HG03066 (cell line): ENCODE measurements around the gene CCDC142.

Experiments used
- ATAC-seq: cut with Tn5 transposase; IDR thresholded peaks from one replicate; pipeline ENCODE4 v1.9.1; 2021; ENCODE audit warnings: low read depth; ENCODE audit not compliant: unreplicated experiment

Gene CCDC142

GRCh38 chr2:74482801-74483674 lies at the start of gene CCDC142, which contains the start of gene TTC31:
TSS of gene CCDC142 (minus strand) at chr2:74482998. CDS start at chr2:74482837, 161 bp downstream.
TSS of gene TTC31 (plus strand) at chr2:74483081. CDS start at chr2:74483096, 15 bp downstream.
- peak; percentile 89 for ATAC-seq

GRCh38 chr2:74532222-74532621 lies 49.4 kb upstream of the CCDC142 start:
- no peak for ATAC-seq

DNA sequence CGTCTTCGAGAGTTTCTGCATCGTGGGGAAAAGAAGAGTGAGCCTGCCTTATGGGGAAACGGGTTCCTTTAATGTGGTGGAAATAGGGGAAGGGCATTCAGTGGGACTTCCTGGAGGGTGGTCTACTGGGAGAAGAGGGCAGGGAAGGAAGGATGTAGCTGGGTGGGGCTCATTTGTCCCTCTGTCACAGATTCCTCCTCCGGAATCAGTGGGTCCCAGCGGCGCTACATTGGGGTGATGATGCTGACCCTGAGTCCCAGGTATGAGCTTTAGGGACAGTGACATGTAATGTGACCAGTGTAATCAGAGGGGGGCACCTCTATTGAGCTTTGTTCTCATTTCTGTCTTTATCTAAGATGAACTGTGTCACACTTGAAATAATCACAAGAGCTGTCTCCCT lies 48.9 kb upstream of the CCDC142 start:
- ATAC-seq, result no peak

DNA sequence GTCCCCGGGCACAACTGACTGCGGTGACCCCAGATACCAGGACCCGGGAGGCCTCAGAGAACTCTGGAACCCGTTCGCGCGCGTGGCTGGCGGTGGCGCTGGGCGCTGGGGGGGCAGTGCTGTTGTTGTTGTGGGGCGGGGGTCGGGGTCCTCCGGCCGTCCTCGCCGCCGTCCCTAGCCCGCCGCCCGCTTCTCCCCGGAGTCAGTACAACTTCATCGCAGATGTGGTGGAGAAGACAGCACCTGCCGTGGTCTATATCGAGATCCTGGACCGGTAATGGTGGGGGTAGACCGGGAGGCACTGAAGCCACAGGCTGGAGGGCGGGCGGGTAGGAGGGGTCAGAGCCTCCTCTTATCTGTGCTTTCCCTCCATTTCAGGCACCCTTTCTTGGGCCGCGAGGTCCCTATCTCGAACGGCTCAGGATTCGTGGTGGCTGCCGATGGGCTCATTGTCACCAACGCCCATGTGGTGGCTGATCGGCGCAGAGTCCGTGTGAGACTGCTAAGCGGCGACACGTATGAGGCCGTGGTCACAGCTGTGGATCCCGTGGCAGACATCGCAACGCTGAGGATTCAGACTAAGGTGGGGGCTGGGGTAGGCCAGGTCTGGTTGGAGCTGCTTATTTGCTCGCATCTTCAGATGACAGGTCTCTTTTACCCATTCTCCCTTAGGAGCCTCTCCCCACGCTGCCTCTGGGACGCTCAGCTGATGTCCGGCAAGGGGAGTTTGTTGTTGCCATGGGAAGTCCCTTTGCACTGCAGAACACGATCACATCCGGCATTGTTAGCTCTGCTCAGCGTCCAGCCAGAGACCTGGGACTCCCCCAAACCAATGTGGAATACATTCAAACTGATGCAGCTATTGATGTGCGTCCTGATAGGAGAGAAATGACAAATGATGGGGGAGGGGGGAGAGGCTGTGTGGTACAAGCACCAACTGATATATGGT lies 47.7 kb upstream of the CCDC142 start:
- ATAC-seq, result peak; percentile 23

- peak; percentile 82 for ATAC-seq
Measured at GRCh38 chr2:74529357-74530238, 46.8 kb upstream of the CCDC142 start, which contains the start of the genes AUP1 and HTRA2. TSS of gene AUP1 (minus strand) at chr2:74529706. CDS start at chr2:74529629, 77 bp downstream. TSS of gene HTRA2 (plus strand) at chr2:74529933. CDS start at chr2:74530007, 74 bp downstream.

DNA sequence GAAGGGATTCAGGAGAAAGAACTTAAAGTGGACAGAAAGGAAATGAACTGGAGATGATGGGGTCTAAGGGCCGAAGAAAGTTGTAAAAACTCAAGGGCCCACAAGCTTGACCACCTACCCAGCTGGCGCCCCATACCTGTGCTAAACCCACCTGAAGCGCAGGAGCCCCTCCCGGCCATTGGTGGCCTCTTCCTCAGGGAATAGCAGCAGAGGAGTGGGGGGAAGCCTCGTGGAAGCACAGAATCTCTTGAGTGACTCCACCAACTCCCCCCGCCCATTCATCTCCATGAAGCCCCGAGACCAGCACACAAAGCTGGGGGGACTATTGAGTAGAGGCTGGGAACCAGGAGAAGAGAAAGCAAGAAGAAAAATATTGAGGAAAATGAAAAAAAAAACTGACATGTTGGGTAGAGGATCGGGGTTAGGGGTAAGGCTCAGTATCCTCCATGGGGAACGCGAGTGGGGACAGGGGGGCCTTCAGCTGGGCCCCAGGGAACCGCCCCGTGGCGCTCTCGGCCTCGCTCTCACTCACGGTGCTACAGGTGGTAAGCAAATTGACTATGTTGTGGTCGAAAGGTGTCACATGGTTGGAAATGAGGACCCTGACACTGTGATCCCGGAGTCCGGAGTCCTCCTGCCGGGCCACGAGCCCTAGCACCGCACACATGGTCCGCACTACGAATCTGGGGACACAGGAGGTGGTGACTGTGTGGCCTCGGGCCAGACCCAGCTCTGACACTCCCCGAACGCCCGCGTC lies 46.0 kb upstream of the CCDC142 start:
- ATAC-seq, result peak; percentile 3

- ATAC-seq, result no peak
Measured at GRCh38 chr2:74527741-74528140, 44.9 kb upstream of the CCDC142 start.

DNA sequence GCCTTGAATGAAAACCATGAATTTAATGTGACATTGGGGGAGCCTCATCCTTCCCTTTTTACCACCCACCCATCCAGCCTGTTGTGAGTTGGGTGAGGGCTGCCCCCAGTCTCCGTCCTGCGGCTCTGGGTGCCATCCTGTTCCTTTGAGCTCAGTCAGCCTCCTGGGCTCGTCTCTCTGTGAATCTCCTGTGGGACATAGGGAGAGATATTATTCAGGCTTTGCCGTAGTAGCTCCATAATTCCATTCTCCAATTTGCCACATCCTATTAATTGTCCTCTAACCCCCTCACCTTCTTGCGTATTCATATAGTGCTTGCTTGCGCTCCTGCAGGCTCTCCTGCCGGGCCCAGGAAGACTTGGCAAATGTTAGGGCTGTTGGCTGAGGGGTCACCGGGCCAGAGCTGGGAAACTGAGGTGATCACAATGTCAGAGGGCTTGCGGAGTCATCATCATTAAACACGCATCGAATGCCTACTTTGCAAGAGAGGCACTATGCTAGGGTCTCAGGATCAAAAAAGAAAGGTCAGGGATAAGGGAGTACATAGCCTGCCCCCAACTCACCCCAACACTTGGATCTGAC lies 43.9 kb upstream of the CCDC142 start:
- ATAC-seq, result no peak

DNA sequence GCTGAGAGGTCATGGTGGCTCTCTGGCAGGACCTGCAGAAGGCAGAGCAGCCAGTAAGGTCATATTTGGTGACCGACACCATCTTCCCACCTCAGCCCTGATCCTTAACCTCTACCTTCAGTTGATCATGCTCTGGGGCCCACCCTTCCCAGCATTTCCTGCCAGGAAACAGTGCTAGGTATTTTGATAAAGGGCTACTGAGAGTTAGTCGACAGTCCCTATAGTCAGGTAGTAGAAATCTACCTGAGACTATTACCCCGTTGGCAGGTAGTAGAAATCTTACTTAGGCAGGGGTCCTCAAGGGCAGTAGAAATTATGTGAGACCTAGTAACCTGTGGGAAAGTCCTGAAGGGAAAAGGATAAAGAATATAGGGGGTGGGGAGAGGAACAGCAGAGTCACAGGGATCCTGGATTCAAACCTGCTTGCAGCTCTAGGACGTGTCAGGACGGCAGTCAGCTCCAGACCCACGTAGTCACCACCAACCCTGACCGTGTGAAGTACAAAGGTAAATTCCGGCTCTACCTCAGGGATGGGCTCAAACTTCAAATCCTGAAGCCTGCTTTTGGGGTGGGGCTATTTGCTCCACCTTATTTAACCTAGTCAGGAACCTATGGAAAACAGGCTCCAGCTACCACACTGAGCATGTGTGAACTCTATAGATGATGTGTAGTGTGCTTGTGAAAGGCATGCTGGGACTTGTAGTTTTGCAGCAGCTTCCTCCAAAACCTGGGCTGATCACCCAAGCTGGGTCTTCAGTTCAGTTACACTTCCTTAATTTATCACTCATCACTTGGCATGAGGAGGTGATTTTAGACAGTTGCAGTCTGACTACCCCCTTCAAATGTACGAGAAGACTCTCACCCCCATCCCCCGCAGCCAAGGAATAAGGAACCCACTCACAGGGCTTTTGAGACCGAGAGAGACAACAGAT lies 43.2 kb upstream of the CCDC142 start, which contains the start of gene DQX1:
TSS of gene DQX1 (minus strand) at position 515 of the 932 bp plus-strand sequence. CDS start at position 13, 502 bp downstream.
- ATAC-seq, result no peak

- ATAC-seq, result no peak
Measured at GRCh38 chr2:74524955-74525716, 42.3 kb upstream of the CCDC142 start.

- no peak for ATAC-seq
Measured at GRCh38 chr2:74524005-74524404, 41.2 kb upstream of the CCDC142 start.

DNA sequence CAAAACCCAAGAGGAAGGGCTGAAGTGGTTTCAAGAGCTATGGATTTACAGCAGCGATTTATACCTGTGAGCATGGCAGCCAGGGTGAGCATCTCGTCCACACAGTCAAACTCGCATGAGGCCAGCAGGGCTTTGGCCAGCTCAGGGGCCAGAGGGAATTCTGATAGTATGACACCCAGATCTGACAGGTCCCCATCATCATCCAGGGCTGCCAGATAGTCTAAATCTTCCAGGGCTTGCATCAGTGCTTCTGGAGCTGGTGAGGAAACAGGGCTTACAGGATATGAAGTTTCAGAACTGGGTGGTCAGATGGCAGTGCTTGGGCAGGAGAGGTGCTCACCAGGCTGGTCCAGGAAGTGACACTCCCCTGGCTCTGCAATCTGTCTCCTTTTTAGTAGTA lies 39.7 kb upstream of the CCDC142 start:
- ATAC-seq, result no peak

GRCh38 chr2:74516650-74517049 lies 33.9 kb upstream of the CCDC142 start:
- ATAC-seq, result no peak

DNA sequence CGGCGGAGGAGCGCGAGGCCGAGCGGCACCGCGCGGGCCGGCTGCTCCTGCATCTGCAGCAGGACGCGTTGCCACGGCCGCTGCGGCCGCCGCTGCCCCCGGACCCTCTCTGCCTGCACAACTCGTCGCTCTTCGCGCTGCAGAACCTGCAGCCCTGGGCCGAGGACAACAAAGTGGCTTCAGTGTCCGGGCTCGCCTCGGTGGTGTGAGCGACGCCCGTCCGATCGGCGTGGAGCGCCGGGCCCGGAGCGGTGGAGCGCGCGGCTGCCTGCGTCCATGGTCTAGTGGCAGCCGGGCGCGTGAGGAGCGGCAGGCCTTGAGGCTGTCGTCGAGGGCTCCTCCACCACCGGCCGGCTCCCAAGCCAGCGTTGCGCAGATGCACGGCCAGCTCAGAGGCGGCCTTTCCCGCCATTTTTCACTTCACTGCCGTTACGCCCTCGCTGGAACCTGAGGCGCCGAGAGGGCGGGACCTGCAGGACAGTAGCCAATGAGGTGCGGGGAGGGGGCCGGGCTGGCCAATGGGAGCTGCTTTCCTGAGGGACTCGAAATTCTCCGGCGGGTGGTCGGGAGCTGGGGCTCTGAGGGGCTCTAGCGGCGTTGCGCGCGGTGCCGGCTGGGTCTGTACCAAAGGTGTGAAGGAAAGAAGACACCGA lies 33.3 kb upstream of the CCDC142 start:
- no peak for ATAC-seq

DNA sequence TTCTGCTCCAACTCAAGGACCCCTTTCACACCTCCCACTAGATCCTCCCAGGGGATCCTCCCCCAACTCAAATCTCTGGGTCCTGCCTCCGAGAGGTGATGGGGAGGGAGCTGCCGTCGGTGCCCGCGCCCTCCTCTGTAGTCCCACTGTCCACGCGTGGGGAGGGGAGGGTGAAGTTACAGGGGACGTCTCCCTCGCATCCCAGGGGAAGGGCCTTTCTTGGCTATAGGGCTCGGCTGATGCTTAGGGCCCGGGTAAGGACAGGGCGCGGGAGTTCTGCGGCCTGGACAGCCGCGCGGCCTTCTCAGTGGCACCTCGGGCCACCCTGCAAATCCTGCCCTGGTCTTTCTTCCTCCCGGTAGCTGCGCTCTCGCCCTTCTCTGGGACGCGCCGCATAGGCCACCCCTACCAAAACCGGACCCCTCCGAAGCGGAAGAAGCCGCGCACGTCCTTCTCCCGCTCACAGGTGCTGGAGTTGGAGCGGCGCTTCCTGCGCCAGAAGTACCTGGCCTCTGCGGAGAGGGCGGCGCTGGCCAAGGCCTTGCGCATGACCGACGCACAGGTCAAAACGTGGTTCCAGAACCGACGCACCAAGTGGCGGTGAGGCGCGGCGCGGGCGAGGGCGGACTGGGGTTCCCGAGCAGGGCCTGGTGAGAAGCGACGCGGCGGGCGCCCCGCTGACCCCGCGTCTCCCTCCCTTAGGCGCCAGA lies 32.6 kb upstream of the CCDC142 start:
- no peak for ATAC-seq
